Lung (tissue), 12 donors: ENCODE results near the gene LEUTX. TPM values are rescaled to one million over a fixed set of nuclear protein-coding genes. Genes with fewer than 3 reads are reported as not detected.
A peak's percentile ranks its signal among the peaks of the same experiment; 100 is the strongest.

ENCODE experiments used
- ATAC-seq: fragments of 200-7000 bp; cut with Tn5 transposase; one replicate; pipeline ENCODE4 v1.9.1; 2020; ENCODE audit warnings: moderate number of reproducible peaks; ENCODE audit not compliant: insufficient read depth, low FRiP score
- DNase-seq, 3 donors: peaks; one replicate each; pipeline ENCODE4 v3.0.0-alpha.2; 2013 to 2017
- H3K27ac ChIP-seq, 2 donors: one replicate each; pipeline ENCODE4 v1.5.1; 2013; ENCODE audit warnings: mild to moderate bottlenecking in 2 of 2, moderate library complexity in 2 of 2, control low read depth in 1 of 2, inconsistent platforms in 1 of 2, low read depth in 1 of 2, low read length in 1 of 2
- H3K27me3 ChIP-seq, 3 donors: one replicate each; pipeline ENCODE4 v1.5.1; 2013; ENCODE audit warnings: low read length in 2 of 3; ENCODE audit not compliant: control insufficient read depth in 3 of 3, insufficient read depth in 3 of 3
- H3K36me3 ChIP-seq, 4 donors: one replicate each; pipeline ENCODE4 v1.5.1; 2013; ENCODE audit warnings: low read length in 4 of 4, mild to moderate bottlenecking in 1 of 4, moderate library complexity in 1 of 4; ENCODE audit not compliant: control insufficient read depth in 4 of 4, insufficient read depth in 4 of 4
- H3K4me1 ChIP-seq, 5 donors: one replicate each; pipeline ENCODE4 v1.5.1; 2013; ENCODE audit warnings: low read length in 5 of 5, mild to moderate bottlenecking in 2 of 5, moderate library complexity in 1 of 5; ENCODE audit not compliant: control insufficient read depth in 5 of 5, insufficient read depth in 5 of 5
- H3K4me3 ChIP-seq: one replicate; pipeline ENCODE4 v1.5.1; 2013; ENCODE audit warnings: mild to moderate bottlenecking, control low read depth, moderate library complexity
- H3K9ac ChIP-seq, 2 donors: one replicate each; pipeline ENCODE4 v1.5.1; 2013; ENCODE audit warnings: low read length in 2 of 2, control low read depth in 1 of 2; ENCODE audit not compliant: insufficient read depth in 1 of 2
- H3K9me3 ChIP-seq, 4 donors: one replicate each; pipeline ENCODE4 v1.5.1; 2013; ENCODE audit warnings: low read length in 3 of 4, mild to moderate bottlenecking in 1 of 4, moderate library complexity in 1 of 4; ENCODE audit not compliant: control insufficient read depth in 4 of 4, insufficient read depth in 3 of 4
- WGBS, 2 donors: extraction: QIAGEN DNeasy Blood & Tissue Kit; methylation state at CpG; one replicate each; pipeline ENCODE4 v1.1.7; 2013; 5-methylcytosine and 5-hydroxymethylcytosine counted together
- polyA plus RNA-seq, 2 donors: library from polyadenylated mRNA; stranded (reverse); fragments of 200-250 nt; gene quantifications; one replicate each; pipeline ENCODE4 v1.2.1, GENCODE V29; 2013
- total RNA-seq, 2 donors: library from RNA; depleted of rRNA in 1 of 2; stranded (reverse); fragments of >200 nt in 1 of 2; gene quantifications; one replicate each; pipeline ENCODE4 v1.2.1, GENCODE V29; 2014 to 2021
- TF ChIP-seq, protein P1 (sequence below): IDR thresholded peaks from 2 replicates; pipeline ENCODE4 v1.5.1; 2012; ENCODE audit warnings: mild to moderate bottlenecking; ENCODE audit errors: control extremely low read depth, extremely low read depth
- donor health status: control.
- donor health status: control.
- donor health status: Bipolar disorder and iron deficiency.
- donor health status: healthy.
- donor health status: DM: yes; HTN: yes; CAD: no.

LEUTX gene
- total and polyA plus RNA-seq, 4 donors = not detected

GRCh38 chr19:39824143-39825092 lies 45.8 kb downstream of the LEUTX start:
- no peaks in the 10 kb centered on the region for H3K27me3 ChIP-seq
- H3K9ac ChIP-seq = peak overlapping the region; percentile 53 to 94
- peaks cover 2 to 27% (median 19%) of the 10 kb centered on the region in 4 donors for H3K36me3 ChIP-seq
- peaks cover 0 to 8% (median 4%) of the 10 kb centered on the region in 5 donors for H3K4me1 ChIP-seq
- no peaks in the 10 kb centered on the region for H3K9me3 ChIP-seq
- 7 to 8% methylated on average over 47 of the region's 47 CpGs for WGBS, 2 donors
- peak; percentile 95 for ATAC-seq
- TF ChIP-seq, protein P1, sequence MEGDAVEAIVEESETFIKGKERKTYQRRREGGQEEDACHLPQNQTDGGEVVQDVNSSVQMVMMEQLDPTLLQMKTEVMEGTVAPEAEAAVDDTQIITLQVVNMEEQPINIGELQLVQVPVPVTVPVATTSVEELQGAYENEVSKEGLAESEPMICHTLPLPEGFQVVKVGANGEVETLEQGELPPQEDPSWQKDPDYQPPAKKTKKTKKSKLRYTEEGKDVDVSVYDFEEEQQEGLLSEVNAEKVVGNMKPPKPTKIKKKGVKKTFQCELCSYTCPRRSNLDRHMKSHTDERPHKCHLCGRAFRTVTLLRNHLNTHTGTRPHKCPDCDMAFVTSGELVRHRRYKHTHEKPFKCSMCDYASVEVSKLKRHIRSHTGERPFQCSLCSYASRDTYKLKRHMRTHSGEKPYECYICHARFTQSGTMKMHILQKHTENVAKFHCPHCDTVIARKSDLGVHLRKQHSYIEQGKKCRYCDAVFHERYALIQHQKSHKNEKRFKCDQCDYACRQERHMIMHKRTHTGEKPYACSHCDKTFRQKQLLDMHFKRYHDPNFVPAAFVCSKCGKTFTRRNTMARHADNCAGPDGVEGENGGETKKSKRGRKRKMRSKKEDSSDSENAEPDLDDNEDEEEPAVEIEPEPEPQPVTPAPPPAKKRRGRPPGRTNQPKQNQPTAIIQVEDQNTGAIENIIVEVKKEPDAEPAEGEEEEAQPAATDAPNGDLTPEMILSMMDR = no peak
- H3K4me3 ChIP-seq = peak overlapping the region; percentile 68
- peak; percentile 94 to 96 (median 95) for DNase-seq
- peak overlapping the region; percentile 70 to 84 for H3K27ac ChIP-seq

DNA sequence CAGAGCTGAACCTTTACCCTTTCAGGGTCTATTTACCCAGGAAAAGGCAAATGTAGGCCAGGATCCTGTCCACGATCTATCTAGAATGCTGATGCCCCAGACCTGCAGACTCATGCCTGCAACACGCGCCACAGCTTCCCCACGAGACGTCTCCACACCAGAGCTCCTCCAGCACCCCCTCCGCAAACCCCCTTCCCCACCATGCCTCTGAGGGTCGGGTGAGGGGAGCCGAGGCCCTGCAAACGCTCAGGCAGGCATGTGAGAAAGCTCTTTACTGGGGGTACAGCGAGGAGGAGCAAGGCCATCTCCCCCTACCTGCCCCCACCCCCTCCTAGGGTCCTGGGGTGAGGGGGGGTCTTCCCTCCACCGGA lies 46.4 kb downstream of the LEUTX start:
- peaks cover 2 to 34% (median 26%) of the 10 kb centered on the region in 4 donors for H3K36me3 ChIP-seq
- no peaks in the 10 kb centered on the region for H3K27me3 ChIP-seq
- TF ChIP-seq, protein P1 = no peak
- ATAC-seq (no peak), DNase-seq (no peak)
- peaks cover 0 to 8% (median 4%) of the 10 kb centered on the region in 5 donors for H3K4me1 ChIP-seq
- H3K9me3 ChIP-seq = no peaks in the 10 kb centered on the region
- H3K9ac ChIP-seq = no peak overlapping the region
- peak overlapping the region in 1 of 2 donors; percentile 70 for H3K27ac ChIP-seq
- no peak overlapping the region for H3K4me3 ChIP-seq
- WGBS, 2 donors = 80 to 87% methylated on average over 11 of the region's 11 CpGs

DNA sequence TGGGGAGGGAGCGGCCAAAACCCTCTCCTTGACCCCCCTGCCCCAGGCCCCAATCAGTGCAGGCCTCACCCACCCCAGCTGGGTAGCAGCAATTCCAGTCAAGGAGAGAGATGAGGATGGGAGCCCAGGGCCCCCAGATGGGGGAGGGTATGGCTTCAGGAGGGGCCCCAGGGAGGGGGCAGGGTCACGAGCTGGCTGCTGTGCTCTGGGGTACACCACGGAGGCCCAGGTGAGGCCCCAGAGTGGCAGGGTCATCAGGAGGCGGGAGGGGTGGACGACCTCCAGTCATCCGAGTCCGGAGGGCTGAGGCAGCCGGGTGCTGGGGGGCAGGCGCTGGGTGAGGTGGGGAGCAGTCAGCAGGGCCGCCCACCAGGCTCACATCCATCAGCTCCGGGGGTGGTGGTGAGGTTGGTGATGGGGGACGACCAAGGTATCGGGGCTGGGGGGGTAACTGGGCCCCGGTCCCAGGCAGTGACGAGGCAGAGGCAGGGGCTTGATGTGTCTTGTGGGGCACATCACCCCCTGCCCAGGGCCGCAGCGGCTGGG lies 47.0 kb downstream of the LEUTX start:
- ATAC-seq = no peak
- TF ChIP-seq, protein P1 = no peak

More for the DNA sequence above, 47.0 kb downstream of the LEUTX start:
- no peak overlapping the region for H3K9ac ChIP-seq
- peaks cover 2 to 39% (median 29%) of the 10 kb centered on the region in 4 donors for H3K36me3 ChIP-seq
- WGBS, 2 donors = 93 to 94% methylated on average over 13 to 17 of the region's 17 CpGs
- no peaks in the 10 kb centered on the region for H3K9me3 ChIP-seq
- no peak overlapping the region for H3K4me3 ChIP-seq
- DNase-seq = no peak
- no peak overlapping the region for H3K27ac ChIP-seq
- peaks cover 0 to 8% (median 4%) of the 10 kb centered on the region in 5 donors for H3K4me1 ChIP-seq
- H3K27me3 ChIP-seq = no peaks in the 10 kb centered on the region
